Stimulated activated CD8-positive, alpha-beta memory T cell treated with anti-CD3 and anti-CD28 coated beads, Interleukin-7, amount 100 ng/mL, for 48 hours (primary cell): ENCODE measurements around the gene DHRS12.

ENCODE experiments used
- DNase-seq, 2 donors: peaks; one replicate each; pipeline ENCODE4 v3.0.0-alpha.2; 2020; ENCODE audit warnings: low read depth in 1 of 2; ENCODE audit errors: extremely low read depth in 1 of 2

DHRS12 gene, protein sequence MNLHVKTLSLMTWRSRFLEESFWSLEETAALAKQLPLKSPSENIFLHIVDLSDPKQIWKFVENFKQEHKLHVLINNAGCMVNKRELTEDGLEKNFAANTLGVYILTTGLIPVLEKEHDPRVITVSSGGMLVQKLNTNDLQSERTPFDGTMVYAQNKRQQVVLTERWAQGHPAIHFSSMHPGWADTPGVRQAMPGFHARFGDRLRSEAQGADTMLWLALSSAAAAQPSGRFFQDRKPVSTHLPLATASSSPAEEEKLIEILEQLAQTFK

GRCh38 chr13:51803422-51804294 lies at the start of gene DHRS12:
DHRS12 (minus strand) TSS chr13:51804163; CDS start chr13:51799659, 4,504 bp downstream.
- peak; percentile 67 to 80 for DNase-seq

GRCh38 chr13:51849145-51850101 lies 45.5 kb upstream of the DHRS12 start:
- DNase-seq, result peak in 1 of 2 donors; percentile 24

GRCh38 chr13:51848674-51849073 lies 44.7 kb upstream of the DHRS12 start:
- no peak for DNase-seq

DNA sequence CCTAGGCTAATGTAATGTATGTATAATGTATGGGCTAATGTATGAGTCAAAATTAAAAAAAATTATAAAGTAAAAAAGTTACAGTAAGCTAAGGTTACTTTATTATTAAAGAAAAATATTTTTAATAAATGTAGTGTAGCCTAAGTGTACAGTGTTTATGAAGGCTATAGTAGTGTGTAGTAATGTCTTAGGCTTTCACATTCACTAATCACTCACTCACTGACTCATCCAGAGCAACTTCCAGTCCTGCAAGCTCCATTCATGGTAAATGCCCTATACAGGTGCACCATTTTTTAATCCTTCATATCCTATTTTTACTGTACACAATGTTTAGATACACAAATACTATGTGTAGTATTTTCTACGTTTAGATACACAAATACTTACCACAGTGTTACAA lies 42.8 kb upstream of the DHRS12 start:
- no peak for DNase-seq

DNA sequence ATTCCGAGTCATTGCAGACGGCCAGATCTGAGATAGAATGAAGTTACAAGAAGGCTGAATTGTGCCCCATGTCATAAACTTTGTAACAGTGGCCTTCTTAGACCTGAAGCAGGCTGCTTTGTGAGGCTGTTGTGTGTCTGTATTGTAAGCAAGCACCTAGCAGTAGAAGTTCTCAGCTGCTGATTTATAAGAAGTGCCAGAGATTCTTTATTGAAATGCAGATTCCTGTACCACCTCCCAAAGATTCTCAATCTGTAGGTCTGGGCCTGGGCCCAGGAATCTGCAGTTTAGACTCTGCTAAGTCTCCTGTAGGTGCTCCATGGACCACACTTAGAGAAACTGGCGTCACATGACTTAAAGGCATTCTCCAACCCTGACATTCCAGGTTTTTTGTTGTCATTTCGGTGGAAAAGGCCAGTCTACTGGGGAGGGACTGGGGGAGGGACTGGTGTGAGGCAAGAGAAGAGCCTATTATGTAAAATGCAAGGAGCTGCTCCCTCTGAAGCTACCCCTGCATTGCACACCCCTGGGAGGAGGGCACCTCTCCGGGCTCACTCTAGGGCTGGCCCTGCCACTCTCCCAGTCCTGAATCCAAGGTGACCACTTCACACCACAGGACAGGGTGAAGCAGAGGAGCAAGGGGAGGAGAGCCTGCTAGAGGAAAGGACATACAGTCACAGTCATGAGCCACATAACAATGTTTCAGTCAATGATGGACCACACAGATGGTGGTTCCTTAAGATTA lies 41.8 kb upstream of the DHRS12 start:
- DNase-seq, result no peak

DNA sequence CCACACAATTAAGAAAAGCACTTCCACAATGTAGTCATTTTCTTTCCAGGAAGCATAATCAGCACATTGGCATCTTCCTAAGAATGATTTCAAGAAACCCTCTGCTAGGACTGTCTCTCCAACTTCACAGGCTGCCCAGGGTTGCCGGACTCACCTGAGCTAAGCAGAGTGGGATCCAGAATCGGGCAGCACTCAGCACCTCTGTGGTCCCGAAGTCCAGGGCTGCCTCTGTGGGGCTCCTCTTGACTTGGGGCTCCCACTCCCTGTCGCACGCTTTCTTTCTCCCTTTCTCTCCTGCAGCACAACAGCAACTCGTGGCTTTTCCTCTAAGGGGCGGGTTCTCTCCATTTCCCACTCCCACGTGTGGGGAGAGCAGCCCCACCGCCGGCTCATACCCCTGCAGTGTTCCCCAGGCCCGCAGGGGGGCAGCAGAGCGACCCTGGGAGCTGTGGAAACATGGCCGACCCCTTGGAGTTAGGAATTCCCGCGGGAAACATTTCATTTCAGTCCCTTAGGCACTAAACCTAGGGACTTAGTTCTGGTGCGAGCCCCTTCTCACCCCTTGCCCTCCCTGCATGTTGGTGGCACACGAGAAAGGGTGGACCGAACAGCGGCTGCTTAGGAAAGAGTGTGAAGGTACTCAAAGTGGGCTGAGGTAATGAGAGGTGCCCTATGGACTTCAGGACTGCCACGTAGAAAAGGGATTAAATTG lies 41.1 kb upstream of the DHRS12 start, which contains the start of gene TMEM272:
TSS of gene TMEM272 (minus strand) at position 316 of the 712 bp plus-strand sequence. CDS start 6,647 bp downstream, outside the sequence.
- peak in 1 of 2 donors; percentile 37 for DNase-seq

DNA sequence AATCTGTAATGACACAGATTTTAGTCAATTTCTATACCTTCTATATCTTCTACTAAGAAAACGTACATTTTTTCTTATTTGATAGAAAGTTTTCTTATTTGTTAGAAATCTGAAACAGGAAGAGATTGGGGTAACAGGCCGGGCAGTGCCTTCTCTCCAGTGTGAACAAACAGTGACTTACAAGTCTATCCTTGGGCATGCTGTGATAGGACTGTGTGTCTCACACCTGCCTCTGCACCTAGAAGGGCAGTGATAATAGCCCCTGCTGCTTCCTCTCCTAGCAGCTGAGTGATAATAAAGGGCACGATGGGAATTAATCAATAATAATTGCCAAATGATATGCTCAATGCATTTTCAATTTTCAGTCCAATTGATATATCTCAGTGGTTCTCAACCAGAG lies 39.6 kb upstream of the DHRS12 start:
- no peak for DNase-seq

GRCh38 chr13:51841732-51842131 lies 37.8 kb upstream of the DHRS12 start:
- DNase-seq, result no peak

- no peak for DNase-seq
Measured at GRCh38 chr13:51840917-51841316, 37.0 kb upstream of the DHRS12 start.

GRCh38 chr13:51839711-51840540 lies 36.0 kb upstream of the DHRS12 start:
- no peak for DNase-seq

DNA sequence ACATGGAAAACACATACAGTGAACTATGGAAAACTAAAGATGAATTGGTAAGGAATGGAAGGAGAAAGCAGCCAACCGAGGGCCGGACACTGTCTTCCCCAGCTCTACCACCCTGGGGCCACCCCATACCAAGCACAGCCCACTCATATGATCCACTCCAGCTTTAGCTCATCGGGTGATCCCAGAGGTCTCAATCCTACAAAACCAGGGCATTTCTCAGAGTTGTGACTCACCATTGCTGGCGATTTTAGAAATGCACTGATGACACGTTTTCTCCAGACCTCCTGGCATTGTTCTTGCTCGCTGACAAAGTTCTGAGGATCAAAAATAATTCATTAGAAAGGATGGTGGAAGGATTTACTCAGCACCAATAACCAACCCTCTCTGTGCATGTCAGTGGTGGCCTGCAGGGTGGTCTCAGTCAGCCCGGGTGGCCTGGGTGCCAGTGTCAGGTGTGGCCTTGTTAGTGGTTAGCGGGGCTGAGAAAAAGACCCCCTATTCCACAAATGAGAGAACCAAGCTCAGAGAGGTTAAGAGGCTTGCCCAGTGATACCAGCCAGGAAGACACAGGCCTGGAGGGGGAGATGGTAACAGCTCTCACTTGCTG lies 34.4 kb upstream of the DHRS12 start:
- DNase-seq, result no peak

DNA sequence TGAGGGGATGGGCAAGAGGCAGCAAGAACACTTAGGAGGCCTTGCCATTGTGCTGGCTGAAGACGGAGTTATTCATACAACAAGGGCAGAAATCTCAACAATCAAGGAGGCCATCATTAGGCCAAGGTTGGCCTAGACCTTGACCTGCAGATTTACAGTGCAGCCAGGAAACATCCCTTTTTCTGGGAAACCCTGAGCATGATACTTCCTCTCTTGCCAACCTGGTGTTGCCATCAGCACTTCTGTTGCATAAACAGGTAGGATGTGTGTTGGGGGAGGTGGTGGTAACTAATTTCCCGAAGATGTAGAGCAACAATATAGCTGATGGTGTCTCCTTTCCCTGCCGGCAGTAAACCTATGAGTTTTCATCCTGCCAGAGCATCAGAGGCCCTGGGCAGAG lies 33.1 kb upstream of the DHRS12 start:
- no peak for DNase-seq

DNA sequence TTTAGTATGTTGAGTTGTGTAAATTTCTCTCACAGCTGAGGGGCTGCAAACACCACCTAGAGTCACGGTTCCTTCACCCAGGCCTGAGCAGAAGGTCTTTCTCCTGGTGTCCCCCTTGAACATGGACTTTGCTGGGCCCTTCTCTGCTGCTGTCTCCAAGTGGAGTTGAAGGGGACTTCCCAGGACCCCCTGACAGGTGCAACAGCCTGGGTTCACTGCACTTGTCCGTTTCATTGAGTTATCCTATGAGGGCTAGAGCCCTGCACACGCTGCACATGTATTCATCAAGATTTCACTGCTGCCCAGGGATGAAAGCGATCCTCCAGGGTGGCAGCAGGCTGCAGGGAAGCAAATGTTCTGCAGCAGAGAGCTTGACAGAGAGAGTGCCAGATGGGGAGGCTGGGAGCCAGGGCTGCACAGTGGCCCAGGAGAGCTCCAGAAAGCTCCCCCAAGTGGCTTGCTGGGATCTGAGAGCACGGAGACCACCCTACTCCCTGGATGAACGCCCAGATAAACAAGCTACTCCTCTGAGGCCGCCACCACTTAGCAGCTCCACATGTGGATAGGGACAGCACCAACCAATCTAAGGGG lies 30.7 kb upstream of the DHRS12 start:
- no peak for DNase-seq

DNA sequence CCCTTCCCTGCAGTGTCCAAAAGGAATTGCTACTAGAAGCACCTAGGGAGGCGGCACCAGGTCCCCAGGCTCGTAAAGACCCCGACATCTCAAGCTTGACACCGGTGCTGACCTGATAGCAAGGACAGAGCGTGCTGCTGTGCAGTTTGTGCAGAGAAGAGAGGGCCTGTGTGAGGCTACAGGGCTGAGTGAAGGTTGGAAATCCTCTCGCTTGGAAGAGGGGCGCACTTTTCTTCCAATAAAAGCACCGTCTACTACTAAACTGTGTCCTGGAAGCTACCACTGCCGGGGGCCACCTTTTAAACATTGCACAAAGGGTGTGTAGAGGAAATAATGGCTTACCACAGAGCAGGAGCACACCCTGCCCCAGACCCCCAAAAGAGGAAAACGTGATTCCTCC lies 30.0 kb upstream of the DHRS12 start:
- no peak for DNase-seq

GRCh38 chr13:51832471-51833152 lies 28.6 kb upstream of the DHRS12 start:
- DNase-seq, result no peak

GRCh38 chr13:51831519-51831918 lies 27.6 kb upstream of the DHRS12 start:
- DNase-seq, result no peak

- no peak for DNase-seq
Measured at GRCh38 chr13:51829568-51829899, 25.6 kb upstream of the DHRS12 start.
